Memory B cell (primary cell): Measurements from ENCODE around the gene MBNL1.
A peak's percentile ranks its signal among the peaks of the same experiment; 100 is the strongest.

ENCODE experiments used
- ATAC-seq: fragments of 150-1000 bp; cut with Tn5 transposase; 2 replicates; pipeline ENCODE4 v1.10.0; 2021; ENCODE audit warnings: low read depth, mild to moderate bottlenecking, moderate library complexity
- DNase-seq, 2 donors: peaks; one replicate each; pipeline ENCODE4 v3.0.0; 2022; ENCODE audit warnings: low spot score in 2 of 2
- H3K27ac Mint-ChIP-seq: one replicate; pipeline ENCODE4 v1.8.0; 2022; ENCODE audit warnings: mild to moderate bottlenecking, moderate library complexity, mixed read lengths
- H3K27me3 Mint-ChIP-seq: one replicate; pipeline ENCODE4 v1.8.0; 2022; ENCODE audit warnings: mixed read lengths
- H3K36me3 Mint-ChIP-seq: one replicate; pipeline ENCODE4 v1.8.0; 2022; ENCODE audit warnings: mild to moderate bottlenecking, mixed read lengths
- H3K4me1 Mint-ChIP-seq: one replicate; pipeline ENCODE4 v1.8.0; 2022; ENCODE audit warnings: mixed read lengths
- H3K4me3 Mint-ChIP-seq: one replicate; pipeline ENCODE4 v1.8.0; 2022; ENCODE audit warnings: mild to moderate bottlenecking, moderate library complexity, mixed read lengths
- H3K9me3 Mint-ChIP-seq: one replicate; pipeline ENCODE4 v1.8.0; 2022; ENCODE audit warnings: mixed read lengths

MBNL1 gene

GRCh38 chr3:152241142-152242017 lies 27.3 kb upstream of the MBNL1 start:
- no peak for ATAC-seq
- peaks cover 3% of the 10 kb centered on the region for H3K9me3 Mint-ChIP-seq
- no peaks in the 10 kb centered on the region for H3K27me3 Mint-ChIP-seq
- H3K27ac Mint-ChIP-seq, result peak overlapping the region; percentile 91
- DNase-seq, result no peak
- H3K4me1 Mint-ChIP-seq, result peaks cover 42% of the 10 kb centered on the region
- H3K36me3 Mint-ChIP-seq, result peaks cover 2% of the 10 kb centered on the region
- peak overlapping the region; percentile 66 for H3K4me3 Mint-ChIP-seq

GRCh38 chr3:152243301-152243711 lies 25.4 kb upstream of the MBNL1 start:
- DNase-seq, result no peak
- H3K27me3 Mint-ChIP-seq, result no peaks in the 10 kb centered on the region
- H3K27ac Mint-ChIP-seq, result peak overlapping the region; percentile 91
- H3K36me3 Mint-ChIP-seq, result no peaks in the 10 kb centered on the region
- no peaks in the 10 kb centered on the region for H3K9me3 Mint-ChIP-seq
- H3K4me1 Mint-ChIP-seq, result peaks cover 32% of the 10 kb centered on the region
- peak; percentile 69 for ATAC-seq
- H3K4me3 Mint-ChIP-seq, result peak overlapping the region; percentile 86

- Mint-ChIP-seq H3K9me3 (no peaks in the 10 kb centered on the region), H3K4me3 (peak overlapping the region; percentile 86), H3K27ac (peak overlapping the region; percentile 91), H3K27me3 (no peaks in the 10 kb centered on the region), H3K36me3 (no peaks in the 10 kb centered on the region), H3K4me1 (peaks cover 30% of the 10 kb centered on the region)
- no peak for DNase-seq
- ATAC-seq, result peak; percentile 72
These were observed 24.8 kb upstream of the MBNL1 start for GRCh38 chr3:152243721-152244516.

- H3K27me3 Mint-ChIP-seq, result no peaks in the 10 kb centered on the region
- H3K4me3 Mint-ChIP-seq, result peak overlapping the region; percentile 86
- DNase-seq (no peak), ATAC-seq (no peak)
- H3K36me3 Mint-ChIP-seq, result no peaks in the 10 kb centered on the region
- peak overlapping the region; percentile 91 for H3K27ac Mint-ChIP-seq
- H3K9me3 Mint-ChIP-seq, result no peaks in the 10 kb centered on the region
- H3K4me1 Mint-ChIP-seq, result peaks cover 30% of the 10 kb centered on the region
These were observed 24.2 kb upstream of the MBNL1 start for GRCh38 chr3:152244517-152244888.

GRCh38 chr3:152245498-152246170 lies 23.1 kb upstream of the MBNL1 start:
- Mint-ChIP-seq H3K36me3 (no peaks in the 10 kb centered on the region), H3K4me1 (peaks cover 30% of the 10 kb centered on the region), H3K27me3 (no peaks in the 10 kb centered on the region), H3K9me3 (no peaks in the 10 kb centered on the region), H3K27ac (peak overlapping the region; percentile 58), H3K4me3 (peak overlapping the region; percentile 79)
- DNase-seq (no peak), ATAC-seq (no peak)

- H3K9me3 Mint-ChIP-seq, result peaks cover 6% of the 10 kb centered on the region
- H3K4me1 Mint-ChIP-seq, result peaks cover 31% of the 10 kb centered on the region
- peak overlapping the region; percentile 33 for H3K27ac Mint-ChIP-seq
- H3K27me3 Mint-ChIP-seq, result no peaks in the 10 kb centered on the region
- no peak overlapping the region for H3K4me3 Mint-ChIP-seq
- DNase-seq, result no peak
- H3K36me3 Mint-ChIP-seq, result peaks cover 3% of the 10 kb centered on the region
- ATAC-seq, result no peak
These were observed 16.8 kb upstream of the MBNL1 start for GRCh38 chr3:152251916-152252315.

- peaks cover 6% of the 10 kb centered on the region for H3K9me3 Mint-ChIP-seq
These were observed 16.0 kb upstream of the MBNL1 start for GRCh38 chr3:152252755-152253154.

GRCh38 chr3:152253514-152253913 lies 15.2 kb upstream of the MBNL1 start:
- H3K27me3 Mint-ChIP-seq, result no peaks in the 10 kb centered on the region
- peak overlapping the region; percentile 4 for H3K4me3 Mint-ChIP-seq
- peak overlapping the region; percentile 33 for H3K27ac Mint-ChIP-seq
- DNase-seq, result no peak
- peaks cover 3% of the 10 kb centered on the region for H3K36me3 Mint-ChIP-seq
- peaks cover 41% of the 10 kb centered on the region for H3K4me1 Mint-ChIP-seq
- peaks cover 6% of the 10 kb centered on the region for H3K9me3 Mint-ChIP-seq
- no peak for ATAC-seq

More at GRCh38 chr3:152252755-152253154, 16.0 kb upstream of the MBNL1 start:
- ATAC-seq (no peak), DNase-seq (no peak)
- H3K36me3 Mint-ChIP-seq, result peaks cover 3% of the 10 kb centered on the region
- H3K27ac Mint-ChIP-seq, result peak overlapping the region; percentile 33
- H3K27me3 Mint-ChIP-seq, result no peaks in the 10 kb centered on the region
- peaks cover 38% of the 10 kb centered on the region for H3K4me1 Mint-ChIP-seq
- peak overlapping the region; percentile 11 for H3K4me3 Mint-ChIP-seq

- DNase-seq, result peak in 1 of 2 donors; percentile 28
- Mint-ChIP-seq H3K4me1 (peaks cover 46% of the 10 kb centered on the region), H3K27me3 (no peaks in the 10 kb centered on the region), H3K36me3 (peaks cover 3% of the 10 kb centered on the region), H3K4me3 (peak overlapping the region; percentile 43), H3K9me3 (peaks cover 6% of the 10 kb centered on the region), H3K27ac (peak overlapping the region; percentile 33)
- peak; percentile 74 for ATAC-seq
These were observed 14.7 kb upstream of the MBNL1 start for GRCh38 chr3:152254041-152254440.

- H3K9me3 Mint-ChIP-seq, result peaks cover 6% of the 10 kb centered on the region
- no peaks in the 10 kb centered on the region for H3K27me3 Mint-ChIP-seq
- H3K4me1 Mint-ChIP-seq, result peaks cover 50% of the 10 kb centered on the region
- DNase-seq, result no peak
- ATAC-seq, result no peak
- H3K27ac Mint-ChIP-seq, result no peak overlapping the region
- no peak overlapping the region for H3K4me3 Mint-ChIP-seq
- peaks cover 3% of the 10 kb centered on the region for H3K36me3 Mint-ChIP-seq
These were observed 13.4 kb upstream of the MBNL1 start for GRCh38 chr3:152255290-152255689.

GRCh38 chr3:152256851-152257562 lies 11.7 kb upstream of the MBNL1 start:
- DNase-seq, result no peak
- ATAC-seq, result peak; percentile 6

GRCh38 chr3:152257563-152258035 lies 11.1 kb upstream of the MBNL1 start:
- DNase-seq, result no peak
- Mint-ChIP-seq H3K27ac (peak overlapping the region; percentile 90), H3K27me3 (no peaks in the 10 kb centered on the region), H3K4me1 (peaks cover 49% of the 10 kb centered on the region), H3K9me3 (no peaks in the 10 kb centered on the region), H3K36me3 (peaks cover 5% of the 10 kb centered on the region), H3K4me3 (peak overlapping the region; percentile 46)
- peak; percentile 72 for ATAC-seq

More at GRCh38 chr3:152256851-152257562, 11.7 kb upstream of the MBNL1 start:
- peaks cover 46% of the 10 kb centered on the region for H3K4me1 Mint-ChIP-seq
- no peaks in the 10 kb centered on the region for H3K27me3 Mint-ChIP-seq
- peak overlapping the region; percentile 90 for H3K27ac Mint-ChIP-seq
- peaks cover 3% of the 10 kb centered on the region for H3K36me3 Mint-ChIP-seq
- H3K4me3 Mint-ChIP-seq, result peak overlapping the region; percentile 54
- H3K9me3 Mint-ChIP-seq, result no peaks in the 10 kb centered on the region
